Stomach (tissue), 9 donors: ENCODE measurements around the gene VPS33A. TPM values are rescaled to one million over a fixed set of nuclear protein-coding genes. Genes with fewer than 3 reads are reported as not detected.

ENCODE experiments used
- DNase-seq, 2 donors: peaks; one replicate each; pipeline versions ENCODE4 v3.0.0 to v3.0.0-alpha.2; 2013 to 2019
- H3K27ac ChIP-seq, 5 donors: fragments of 200-600 bp in 4 of 5; sonication (generic) in 4 of 5; one replicate each; pipeline ENCODE4 v1.5.1; 2013 to 2019; ENCODE audit warnings: mild to moderate bottlenecking in 1 of 5, moderate library complexity in 1 of 5
- H3K27me3 ChIP-seq, 3 donors: fragments of 200-600 bp; sonication (generic); one replicate each; pipeline ENCODE4 v1.5.1; 2017 to 2019; ENCODE audit warnings: mixed run types in 1 of 3
- H3K36me3 ChIP-seq, 4 donors: fragments of 200-600 bp; sonication (generic); 1 replicate in 3 of 4; 2 replicates in 1 of 4; pipeline ENCODE4 v1.5.1; 2016 to 2019
- H3K4me1 ChIP-seq, 4 donors: fragments of 200-600 bp; sonication (generic); one replicate each; pipeline ENCODE4 v1.5.1; 2016 to 2019
- H3K4me3 ChIP-seq, 4 donors: fragments of 200-600 bp; sonication (generic) in 3 of 4; one replicate each; pipeline ENCODE4 v1.5.1; 2016 to 2019; ENCODE audit warnings: mild to moderate bottlenecking in 1 of 4
- H3K9me3 ChIP-seq, 4 donors: fragments of 200-600 bp; sonication (generic); one replicate each; pipeline ENCODE4 v1.5.1; 2016 to 2019
- CTCF ChIP-seq, 7 experiments: fragments of 450-650 bp in 4 of 7; fragments of 200-600 bp in 3 of 7; sonication (generic) in 3 of 7; IDR thresholded peaks; one replicate each; pipeline ENCODE4 v1.5.1; 2016 to 2019; ENCODE audit warnings: antibody characterized with exemption in 7 of 7, control low read depth in 2 of 7, mild to moderate bottlenecking in 1 of 7
- EP300 ChIP-seq: sonication (generic); formaldehyde crosslinking; IDR thresholded peaks from one replicate; pipeline ENCODE4 v1.6.1; 2017; ENCODE audit warnings: antibody characterized with exemption
- POLR2A ChIP-seq, 4 donors: fragments of 450-650 bp; IDR thresholded peaks; one replicate each; pipeline ENCODE4 v1.6.1; 2016; ENCODE audit warnings: antibody characterized with exemption in 4 of 4, control low read depth in 2 of 4, mild to moderate bottlenecking in 1 of 4, moderate library complexity in 1 of 4
- POLR2AphosphoS5 ChIP-seq, 3 donors: sonication (generic); formaldehyde crosslinking; IDR thresholded peaks; one replicate each; pipeline ENCODE4 v1.6.1; 2016; ENCODE audit warnings: antibody characterized with exemption in 3 of 3
- WGBS, 5 donors: extraction: QIAGEN DNeasy Blood & Tissue Kit in 3 of 5; methylation state at CpG; one replicate each; pipeline versions ENCODE4 v1.1.5 to v1.1.7; 2013 to 2018; 5-methylcytosine and 5-hydroxymethylcytosine counted together
- intact Hi-C: fragments of 100-400 bp; cut with DNase I; formaldehyde crosslinking; loops from one replicate; pipeline ENCODE4 v1.15.1; 2023; ENCODE audit warnings: low total_unique reads
- polyA plus RNA-seq, 3 donors: library from polyadenylated mRNA; stranded (reverse); fragments of 200-250 nt; gene quantifications; one replicate each; pipeline ENCODE4 v1.2.3, GENCODE V29; 2013
- total RNA-seq, 5 donors: library from RNA; depleted of rRNA; stranded (reverse); fragments of >200 nt; gene quantifications; one replicate each; pipeline versions ENCODE4 v1.1.0 to v1.2.3, GENCODE V29; 2014 to 2016
- donor health status: healthy with polysubstance abuse.
- donor health status: Bipolar disorder and iron deficiency.
- donor health status: healthy.

Gene VPS33A
- total and polyA plus RNA-seq, 8 donors = 6.1 to 45.8 (median 12.7) TPM

GRCh38 chr12:122216445-122216844, 49.8 kb downstream of the VPS33A start:
- WGBS, 5 donors = 95 to 97% (median 97%) methylated on average over 1 of the region's 1 CpG
- Histone ChIP-seq H3K9me3 (no peaks in the 10 kb centered on the region), H3K36me3 (peaks cover 68 to 100% (median 100%) of the 10 kb centered on the region in 4 donors), H3K4me1 (peaks cover 0 to 4% (median 0%) of the 10 kb centered on the region in 4 donors), H3K27ac (no peak overlapping the region), H3K27me3 (no peaks in the 10 kb centered on the region), H3K4me3 (no peak overlapping the region)
- intact Hi-C loops = no loop called here
- no peak for TF ChIP-seq POLR2AphosphoS5 (IDR thresholded peaks at IDR 0.05)
- no peak for TF ChIP-seq CTCF (IDR thresholded peaks at IDR 0.05)
- TF ChIP-seq EP300 = no peak
- TF ChIP-seq POLR2A (IDR thresholded peaks at IDR 0.05) = no peak
- no peak for DNase-seq

GRCh38 chr12:122215771-122216170, 50.5 kb downstream of the VPS33A start:
- intact Hi-C loops = no loop called here
- no peaks in the 10 kb centered on the region for H3K4me1 ChIP-seq
- peaks cover 68 to 100% (median 100%) of the 10 kb centered on the region in 4 donors for H3K36me3 ChIP-seq
- H3K27me3 ChIP-seq = no peaks in the 10 kb centered on the region
- H3K4me3 ChIP-seq = no peak overlapping the region
- WGBS, 5 donors = 72 to 93% (median 92%) methylated on average over 5 of the region's 5 CpGs
- no peaks in the 10 kb centered on the region for H3K9me3 ChIP-seq
- no peak overlapping the region for H3K27ac ChIP-seq
- DNase-seq = no peak
- TF ChIP-seq POLR2A (IDR thresholded peaks at IDR 0.05) (no peak), POLR2AphosphoS5 (IDR thresholded peaks at IDR 0.05) (no peak), CTCF (IDR thresholded peaks at IDR 0.05) (no peak), EP300 (no peak)

GRCh38 chr12:122208073-122208820, 58.0 kb downstream of the VPS33A start:
- Histone ChIP-seq H3K27ac (no peak overlapping the region), H3K27me3 (peaks cover 0 to 26% (median 19%) of the 10 kb centered on the region in 3 donors), H3K9me3 (no peaks in the 10 kb centered on the region), H3K4me1 (peaks cover 13 to 23% (median 18%) of the 10 kb centered on the region in 4 donors), H3K4me3 (no peak overlapping the region), H3K36me3 (peaks cover 51 to 69% (median 68%) of the 10 kb centered on the region in 4 donors)
- WGBS, 5 donors = 91 to 96% (median 93%) methylated on average over 18 of the region's 18 CpGs
- TF ChIP-seq EP300 (no peak), CTCF (IDR thresholded peaks at IDR 0.05) (no peak), POLR2A (IDR thresholded peaks at IDR 0.05) (no peak), POLR2AphosphoS5 (IDR thresholded peaks at IDR 0.05) (no peak)
- intact Hi-C loops = no loop called here
- no peak for DNase-seq

GRCh38 chr12:122207391-122207790, 58.9 kb downstream of the VPS33A start:
- DNase-seq = no peak
- peaks cover 48 to 60% (median 59%) of the 10 kb centered on the region in 4 donors for H3K36me3 ChIP-seq
- peaks cover 0 to 34% (median 25%) of the 10 kb centered on the region in 3 donors for H3K27me3 ChIP-seq
- no peaks in the 10 kb centered on the region for H3K9me3 ChIP-seq
- intact Hi-C loops = no loop called here
- TF ChIP-seq POLR2A (IDR thresholded peaks at IDR 0.05) = no peak
- no peak for TF ChIP-seq EP300
- no peak for TF ChIP-seq POLR2AphosphoS5 (IDR thresholded peaks at IDR 0.05)
- 79 to 85% (median 82%) methylated on average over 8 of the region's 8 CpGs for WGBS, 5 donors
- no peak overlapping the region for H3K27ac ChIP-seq
- no peak overlapping the region for H3K4me3 ChIP-seq
- peaks cover 19 to 29% (median 24%) of the 10 kb centered on the region in 4 donors for H3K4me1 ChIP-seq

- peaks cover 19 to 29% (median 24%) of the 10 kb centered on the region in 4 donors for H3K4me1 ChIP-seq
- peaks cover 0 to 36% (median 25%) of the 10 kb centered on the region in 3 donors for H3K27me3 ChIP-seq
- intact Hi-C loops = no loop called here
- no peak overlapping the region for H3K4me3 ChIP-seq
- no peak overlapping the region for H3K27ac ChIP-seq
- H3K36me3 ChIP-seq = peaks cover 44 to 56% (median 55%) of the 10 kb centered on the region in 4 donors
- 84 to 93% (median 90%) methylated on average over 3 to 8 of the region's 8 CpGs for WGBS, 5 donors
- DNase-seq = no peak
- no peak for TF ChIP-seq POLR2AphosphoS5 (IDR thresholded peaks at IDR 0.05)
- no peak for TF ChIP-seq CTCF (IDR thresholded peaks at IDR 0.05)
- TF ChIP-seq POLR2A (IDR thresholded peaks at IDR 0.05) = no peak
- TF ChIP-seq EP300 = no peak
- no peaks in the 10 kb centered on the region for H3K9me3 ChIP-seq
These were observed 59.3 kb downstream of the VPS33A start for GRCh38 chr12:122206976-122207375.
